Psoas muscle (tissue), 8 donors: ENCODE data around the gene LTA4H. TPM values are rescaled to one million over a fixed set of nuclear protein-coding genes. Genes with fewer than 3 reads are reported as not detected.

Source experiments
- ATAC-seq, 4 donors: fragments of 200-7000 bp; cut with Tn5 transposase; one replicate each; pipeline ENCODE4 v1.9.1; 2020; ENCODE audit warnings: moderate library complexity in 3 of 4, mild to moderate bottlenecking in 2 of 4
- DNase-seq, 2 donors: peaks; one replicate each; pipeline ENCODE4 v3.0.0-alpha.2; 2020
- H3K27ac ChIP-seq: fragments of 200-600 bp; one replicate; pipeline ENCODE4 v1.8.0; 2022
- H3K27me3 ChIP-seq, 3 donors: fragments of 200-600 bp in 1 of 3; one replicate each; pipeline versions ENCODE4 v1.6.1 to v1.8.0; 2013 to 2022; ENCODE audit warnings: low read length in 2 of 3, mild to moderate bottlenecking in 2 of 3, moderate library complexity in 1 of 3; ENCODE audit not compliant: insufficient read depth in 3 of 3
- H3K36me3 ChIP-seq, 2 donors: fragments of 200-600 bp in 1 of 2; one replicate each; pipeline versions ENCODE4 v1.6.1 to v1.8.0; 2013 to 2022; ENCODE audit warnings: low read depth in 1 of 2, mild to moderate bottlenecking in 1 of 2, moderate library complexity in 1 of 2; ENCODE audit not compliant: insufficient read depth in 1 of 2
- H3K4me1 ChIP-seq: fragments of 200-600 bp; one replicate; pipeline ENCODE4 v1.8.0; 2022
- H3K4me3 ChIP-seq: fragments of 200-600 bp; one replicate; pipeline ENCODE4 v1.8.0; 2022; ENCODE audit warnings: mild to moderate bottlenecking
- H3K9me3 ChIP-seq: fragments of 200-600 bp; one replicate; pipeline ENCODE4 v1.8.0; 2022
- WGBS, 3 donors: extraction: QIAGEN DNeasy Blood & Tissue Kit; methylation state at CpG; one replicate each; pipeline versions ENCODE4 v1.1.6 to v1.1.7; 2013; 5-methylcytosine and 5-hydroxymethylcytosine counted together
- intact Hi-C, 2 donors: fragments of 100-400 bp; cut with DNase I; formaldehyde crosslinking; loops; one replicate each; pipeline versions ENCODE4 v1.11.0 to v1.14.2; 2022
- polyA plus RNA-seq, 3 donors: library from polyadenylated mRNA; stranded (reverse); fragments of 200-250 nt; gene quantifications; one replicate each; pipeline ENCODE4 v1.2.3, GENCODE V29; 2013
- total RNA-seq, 4 donors: library from RNA; stranded (reverse); fragmentation: NEBNext Ultra II Directional in 2 of 4; extraction: Animal tissue kit (Norgen Biotek cat#: 25700) in 2 of 4; gene quantifications; one replicate each; pipeline versions ENCODE4 v1.2.1 to v1.2.4, GENCODE V29; 2021 to 2023
- TF ChIP-seq, protein P1 (sequence below): fragments of 200-600 bp; IDR thresholded peaks from one replicate; pipeline ENCODE4 v1.8.0; 2022; ENCODE audit warnings: antibody characterized with exemption
- donor health status: healthy with polysubstance abuse.
- donor health status: DM: no; HTN: no; CAD: no; lungs with moderate emphysema.
- donor health status: Bipolar disorder and iron deficiency.
- donor health status: healthy.
- donor health status: DM: yes; HTN: yes; CAD: no.
- donor health status: DM: no; HTN: no; CAD: no.
- donor health status: DM: no; HTN: no; CAD: no.
- donor health status: DM: yes; HTN: yes; CAD: no.

LTA4H gene
- total and polyA plus RNA-seq, 7 donors = 18.6 to 51.2 (median 31.3) TPM

DNA sequence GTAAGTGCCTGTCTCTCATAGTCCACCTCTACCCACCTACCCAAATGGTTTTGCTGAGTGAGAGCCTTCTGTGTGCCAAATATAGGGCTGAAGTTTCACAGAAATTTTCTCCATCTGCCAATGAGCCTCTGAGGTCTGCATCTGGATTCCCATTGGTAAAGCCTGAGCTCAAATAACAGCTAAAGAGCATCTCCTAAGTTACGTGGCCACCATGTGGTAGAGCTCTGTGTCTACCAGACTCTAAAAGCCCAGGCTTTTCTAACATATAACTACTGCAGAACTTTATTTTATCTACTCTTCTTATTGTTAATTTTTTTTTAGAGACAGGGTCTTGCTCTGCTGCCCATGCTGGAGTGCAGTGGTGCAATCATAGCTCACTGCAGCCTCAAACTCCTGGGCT lies 76.3 kb downstream of the LTA4H start:
- Histone ChIP-seq H3K36me3 (no peaks in the 10 kb centered on the region), H3K4me1 (no peaks in the 10 kb centered on the region), H3K27ac (no peak overlapping the region), H3K9me3 (no peaks in the 10 kb centered on the region), H3K27me3 (peaks cover 0 to 2% (median 0%) of the 10 kb centered on the region in 3 donors), H3K4me3 (no peak overlapping the region)
- TF ChIP-seq, protein P1, sequence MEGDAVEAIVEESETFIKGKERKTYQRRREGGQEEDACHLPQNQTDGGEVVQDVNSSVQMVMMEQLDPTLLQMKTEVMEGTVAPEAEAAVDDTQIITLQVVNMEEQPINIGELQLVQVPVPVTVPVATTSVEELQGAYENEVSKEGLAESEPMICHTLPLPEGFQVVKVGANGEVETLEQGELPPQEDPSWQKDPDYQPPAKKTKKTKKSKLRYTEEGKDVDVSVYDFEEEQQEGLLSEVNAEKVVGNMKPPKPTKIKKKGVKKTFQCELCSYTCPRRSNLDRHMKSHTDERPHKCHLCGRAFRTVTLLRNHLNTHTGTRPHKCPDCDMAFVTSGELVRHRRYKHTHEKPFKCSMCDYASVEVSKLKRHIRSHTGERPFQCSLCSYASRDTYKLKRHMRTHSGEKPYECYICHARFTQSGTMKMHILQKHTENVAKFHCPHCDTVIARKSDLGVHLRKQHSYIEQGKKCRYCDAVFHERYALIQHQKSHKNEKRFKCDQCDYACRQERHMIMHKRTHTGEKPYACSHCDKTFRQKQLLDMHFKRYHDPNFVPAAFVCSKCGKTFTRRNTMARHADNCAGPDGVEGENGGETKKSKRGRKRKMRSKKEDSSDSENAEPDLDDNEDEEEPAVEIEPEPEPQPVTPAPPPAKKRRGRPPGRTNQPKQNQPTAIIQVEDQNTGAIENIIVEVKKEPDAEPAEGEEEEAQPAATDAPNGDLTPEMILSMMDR = no peak
- intact Hi-C loops = no loop called here
- DNase-seq = no peak
- 46 to 54% (median 50%) methylated on average over 1 of the region's 1 CpG for WGBS, 3 donors
- no peak for ATAC-seq

DNA sequence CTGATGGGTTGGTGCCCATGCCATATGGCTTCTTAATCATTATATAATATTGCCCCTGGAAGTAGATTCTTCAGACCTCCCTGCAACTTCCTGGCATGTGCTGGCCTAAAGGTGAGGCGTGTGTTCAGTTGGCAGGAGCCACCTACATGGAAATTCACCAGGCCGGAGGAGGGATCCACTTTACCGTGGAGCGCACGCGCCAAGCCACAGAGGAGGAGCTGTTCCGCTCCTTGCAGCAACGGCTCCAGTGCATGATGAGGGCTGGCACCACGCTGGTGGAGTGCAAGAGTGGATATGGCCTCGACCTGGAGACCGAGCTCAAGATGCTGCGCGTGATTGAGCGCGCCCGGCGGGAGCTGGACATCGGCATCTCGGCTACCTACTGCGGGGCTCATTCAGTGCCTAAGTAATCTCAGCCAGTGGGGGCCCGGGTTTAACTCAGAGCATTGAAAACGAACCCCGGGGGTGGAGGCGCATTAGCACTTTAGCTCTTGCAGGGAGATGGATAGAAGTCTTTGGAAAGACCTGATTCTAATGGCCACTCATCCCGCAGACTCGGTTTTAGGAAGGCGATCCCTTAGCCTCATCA lies 78.7 kb downstream of the LTA4H start:
- DNase-seq (no peak), ATAC-seq (no peak)
- no peak overlapping the region for H3K4me3 ChIP-seq
- no peak overlapping the region for H3K27ac ChIP-seq
- H3K9me3 ChIP-seq = no peaks in the 10 kb centered on the region
- peaks cover 0 to 2% (median 0%) of the 10 kb centered on the region in 3 donors for H3K27me3 ChIP-seq
- TF ChIP-seq, protein P1 = no peak
- intact Hi-C loops = no loop called here
- no peaks in the 10 kb centered on the region for H3K4me1 ChIP-seq
- H3K36me3 ChIP-seq = no peaks in the 10 kb centered on the region
- 60 to 67% (median 63%) methylated on average over 27 of the region's 27 CpGs for WGBS, 3 donors

DNA sequence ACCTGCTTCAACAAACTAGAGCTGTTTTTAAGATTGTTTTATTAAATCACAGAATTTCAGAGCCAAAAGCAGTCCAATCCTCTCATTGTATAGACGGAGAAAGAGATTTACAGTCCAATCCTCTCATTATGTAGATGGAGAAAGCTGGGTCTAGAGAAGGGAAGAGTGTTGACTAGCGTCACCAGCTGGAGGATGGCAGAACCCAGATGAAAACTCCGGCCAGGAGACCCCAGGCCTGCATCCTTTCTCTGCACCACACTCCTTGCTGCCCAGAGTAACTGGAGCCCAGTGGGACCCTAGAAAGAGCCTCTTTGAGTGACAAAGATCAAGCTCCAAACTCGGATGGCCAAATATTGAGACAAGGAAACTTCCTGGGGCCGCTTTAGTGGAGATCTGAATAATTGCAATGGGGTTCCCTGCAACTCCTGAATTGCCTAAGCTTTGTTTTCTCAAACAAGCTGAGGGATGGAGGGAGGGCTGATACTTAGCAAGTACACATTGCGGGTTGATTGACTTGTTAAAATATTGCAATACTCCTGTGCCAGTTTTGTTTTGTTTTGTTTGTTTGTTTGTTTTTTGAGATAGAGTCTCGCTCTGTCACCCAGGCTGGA lies 79.7 kb downstream of the LTA4H start:
- no peaks in the 10 kb centered on the region for H3K9me3 ChIP-seq
- ATAC-seq = no peak
- no peak overlapping the region for H3K4me3 ChIP-seq
- H3K36me3 ChIP-seq = no peaks in the 10 kb centered on the region
- WGBS, 3 donors = 74 to 82% (median 79%) methylated on average over 7 of the region's 7 CpGs
- DNase-seq = no peak
- H3K27ac ChIP-seq = no peak overlapping the region
- no peaks in the 10 kb centered on the region for H3K4me1 ChIP-seq
- intact Hi-C loops = no loop called here
- TF ChIP-seq, protein P1 = no peak
- peaks cover 0 to 2% (median 0%) of the 10 kb centered on the region in 3 donors for H3K27me3 ChIP-seq

DNA sequence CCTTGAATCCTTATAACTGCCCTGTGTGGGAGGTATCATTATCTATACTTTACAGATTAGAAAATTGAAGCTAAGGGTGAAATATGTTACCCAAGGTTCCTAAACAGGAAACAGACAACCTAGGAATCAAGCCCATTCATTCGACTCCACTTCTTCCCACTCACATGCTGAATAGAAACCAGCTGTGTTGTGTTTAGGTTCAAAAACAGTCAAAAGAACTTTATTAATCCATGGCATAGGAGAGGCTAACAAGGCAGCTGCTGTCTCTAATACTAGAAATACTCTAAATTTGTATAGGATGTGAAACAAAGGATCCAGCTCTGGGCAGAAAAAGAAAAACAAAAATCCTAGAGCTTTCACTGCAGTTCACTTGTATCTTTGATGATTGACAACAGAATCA lies 82.4 kb downstream of the LTA4H start:
- Histone ChIP-seq H3K4me3 (no peak overlapping the region), H3K36me3 (no peaks in the 10 kb centered on the region), H3K9me3 (no peaks in the 10 kb centered on the region), H3K4me1 (no peaks in the 10 kb centered on the region), H3K27me3 (no peaks in the 10 kb centered on the region), H3K27ac (no peak overlapping the region)
- no peak for DNase-seq
- TF ChIP-seq, protein P1 = no peak
- intact Hi-C loops = no loop called here
- 29 to 43% (median 35%) methylated on average over 1 of the region's 1 CpG for WGBS, 3 donors
- no peak for ATAC-seq

DNA sequence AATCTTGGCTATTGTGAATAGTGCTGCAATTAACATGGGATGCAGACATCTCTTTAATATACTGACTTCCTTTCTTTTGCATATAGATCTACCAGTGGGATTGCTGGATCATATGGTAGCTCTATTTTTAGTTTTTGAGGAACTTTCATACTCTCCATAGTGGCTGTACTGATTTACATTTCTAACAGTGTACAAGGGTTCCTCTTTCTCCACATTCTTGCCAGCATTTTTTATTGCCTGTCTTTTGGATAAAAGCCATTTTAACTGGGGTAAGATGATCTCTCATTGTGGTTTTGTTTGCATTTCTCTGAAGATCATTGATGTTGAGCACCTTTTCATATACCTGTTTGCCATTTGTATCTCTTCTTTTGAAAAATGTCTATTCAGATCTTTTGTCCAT lies 83.9 kb downstream of the LTA4H start:
- ATAC-seq (no peak), DNase-seq (no peak)
- Histone ChIP-seq H3K4me1 (no peaks in the 10 kb centered on the region), H3K4me3 (no peak overlapping the region), H3K9me3 (no peaks in the 10 kb centered on the region), H3K27me3 (no peaks in the 10 kb centered on the region), H3K36me3 (no peaks in the 10 kb centered on the region), H3K27ac (no peak overlapping the region)
- intact Hi-C loops = no loop called here
- TF ChIP-seq, protein P1 = no peak
